K562 (cell line): ENCODE data around the gene STAT4. TPM values are rescaled to one million over a fixed set of nuclear protein-coding genes. Genes with fewer than 3 reads are reported as not detected.
A peak's percentile ranks its signal among the peaks of the same experiment; 100 is the strongest.

ENCODE experiments used
- ATAC-seq: fragments of 200-7000 bp; cut with Tn5 transposase; 3 replicates; pipeline ENCODE4 v1.9.1; 2020; ENCODE audit warnings: moderate library complexity
- BruUV-seq: library from RNA; stranded (reverse); fragments of 400-500 nt; replicated peaks from 2 replicates; lab custom pipeline; 2021; lab: Mats Ljungman, UMichigan
- CTCF ChIA-PET: fragments of 300-600 bp; formaldehyde crosslinking; extraction: SDS; loops from one replicate; lab custom pipeline; 2021; ENCODE audit warnings: low intra/inter-chr PET ratio; lab: Yijun Ruan, JAX
- POLR2A ChIA-PET: fragments of 300-600, 350-650 bp; sonication (Branson Sonifier 250); formaldehyde crosslinking; extraction: SDS; loops from one replicate; lab custom pipeline; 2021; ENCODE audit warnings: antibody characterized with exemption, inconsistent platforms; lab: Yijun Ruan, JAX
- DNase-seq, 4 experiments: peaks; one replicate each; pipeline versions ENCODE4 v3.0.0 to v3.0.0-alpha.2; 2011 to 2018; ENCODE audit warnings: low spot score in 3 of 4, mixed read lengths in 3 of 4; ENCODE audit errors: extremely low read depth in 1 of 4
- FAIRE-seq: peaks from 2 replicates; lab custom pipeline; 2011; peaks lifted over from hg19 to GRCh38; lab: Jason Lieb, UNC
- H2AFZ ChIP-seq: 2 replicates; pipeline ENCODE4 v1.6.0; 2011; ENCODE audit warnings: low read depth, low read length, control low read depth, inconsistent platforms
- H3K27ac ChIP-seq: fragments of 200-600 bp; 3 replicates; pipeline ENCODE4 v1.8.0; 2011; ENCODE audit warnings: low read depth, mild to moderate bottlenecking, control low read depth, inconsistent platforms, low read length, moderate library complexity, mixed read lengths; ENCODE audit errors: extremely low read depth
- H3K27me3 ChIP-seq, 2 experiments: fragments of 300-600 bp in 1 of 2; 2 replicates in 1 of 2; 3 replicates in 1 of 2; pipeline versions ENCODE4 v1.6.0 to v1.8.0; 2011; ENCODE audit warnings: inconsistent platforms in 2 of 2, low read length in 2 of 2, mild to moderate bottlenecking in 1 of 2, mixed read lengths in 1 of 2, moderate library complexity in 1 of 2; ENCODE audit not compliant: control insufficient read depth in 2 of 2, insufficient read depth in 2 of 2
- H3K36me3 ChIP-seq: fragments of 300-600 bp; 3 replicates; pipeline ENCODE4 v1.8.0; 2011; ENCODE audit warnings: mild to moderate bottlenecking, low read length, inconsistent platforms; ENCODE audit not compliant: control insufficient read depth, insufficient read depth
- H3K4me1 ChIP-seq, 2 experiments: fragments of 200-600 bp in 1 of 2; replicated peaks in 1 of 2; 2 replicates in 1 of 2; 3 replicates in 1 of 2; pipeline versions ENCODE4 v1.5.1 to v1.8.0; 2011; ENCODE audit warnings: inconsistent platforms in 2 of 2, low read length in 2 of 2, mild to moderate bottlenecking in 1 of 2, mixed read lengths in 1 of 2, moderate library complexity in 1 of 2; ENCODE audit not compliant: control insufficient read depth in 2 of 2, insufficient read depth in 2 of 2
- H3K4me2 ChIP-seq: 2 replicates; pipeline ENCODE4 v1.6.1; 2011; ENCODE audit warnings: low read length, control low read depth, inconsistent platforms, mixed read lengths; ENCODE audit not compliant: insufficient read depth
- H3K4me3 ChIP-seq: fragments of 200-600 bp; sonication (generic), shearing (Covaris generic); 2 replicates; pipeline ENCODE4 v1.5.1; 2016; ENCODE audit warnings: control low read depth, inconsistent platforms
- H3K79me2 ChIP-seq: fragments of 200-600 bp; 3 replicates; pipeline ENCODE4 v1.8.0; 2011; ENCODE audit warnings: low read length, inconsistent platforms; ENCODE audit not compliant: control insufficient read depth, insufficient read depth
- H3K9ac ChIP-seq, 2 experiments: 2 replicates each; pipeline versions ENCODE4 v1.6.0 to v1.6.1; 2011; ENCODE audit warnings: low read depth in 2 of 2, low read length in 2 of 2, control low read depth in 1 of 2, inconsistent platforms in 1 of 2, mild to moderate bottlenecking in 1 of 2, mixed read lengths in 1 of 2; ENCODE audit not compliant: insufficient read depth in 1 of 2
- H3K9me1 ChIP-seq: one replicate; pipeline ENCODE4 v1.6.0; 2011; ENCODE audit warnings: inconsistent platforms, mild to moderate bottlenecking, low read length, moderate library complexity; ENCODE audit not compliant: control insufficient read depth, insufficient read depth
- H3K9me3 ChIP-seq: replicated peaks from 2 replicates; pipeline ENCODE4 v1.5.1; 2011; ENCODE audit warnings: low read depth, low read length, inconsistent platforms; ENCODE audit not compliant: control insufficient read depth, insufficient read depth
- H4K20me1 ChIP-seq: replicated peaks from 2 replicates; pipeline ENCODE4 v1.6.1; 2011; ENCODE audit warnings: low read length, inconsistent platforms, mixed read lengths; ENCODE audit not compliant: control insufficient read depth, insufficient read depth
- BDP1 ChIP-seq: IDR thresholded peaks from 3 replicates; pipeline ENCODE4 v1.6.1; 2011; ENCODE audit not compliant: insufficient read length, insufficient read depth
- CHD4 ChIP-seq: fragments of 200-600 bp; sonication (generic); IDR thresholded peaks from 3 replicates; pipeline ENCODE4 v1.6.1; 2012; ENCODE audit warnings: low read depth, mild to moderate bottlenecking, mixed read lengths, low read length, inconsistent platforms; ENCODE audit not compliant: insufficient read depth, insufficient replicate concordance, poor library complexity, severe bottlenecking
- DIDO1 ChIP-seq: fragments of 450-650 bp; IDR thresholded peaks from 2 replicates; pipeline ENCODE4 v1.6.1; 2016; ENCODE audit warnings: low read depth, missing biosample characterization, missing genetic modification characterization
- EP300 ChIP-seq: IDR thresholded peaks from 2 replicates; pipeline ENCODE4 v1.6.1; 2012; ENCODE audit warnings: low read length, improper control_type of control experiment
- HLTF ChIP-seq: fragments of 450-650 bp; IDR thresholded peaks from 2 replicates; pipeline ENCODE4 v1.6.1; 2016
- HNRNPUL1 ChIP-seq: fragments of 200-400 bp; formaldehyde crosslinking; IDR thresholded peaks from 2 replicates; pipeline ENCODE4 v1.6.1; 2017; ENCODE audit warnings: low read length
- KDM1A ChIP-seq, 2 experiments: fragments of 450-650 bp; IDR thresholded peaks; 2 replicates each; pipeline ENCODE4 v1.6.1; 2016; ENCODE audit warnings: mild to moderate bottlenecking in 2 of 2
- NFE2L1 ChIP-seq: fragments of 450-650 bp; IDR thresholded peaks from 2 replicates; pipeline ENCODE4 v1.6.1; 2016; ENCODE audit warnings: missing genetic modification characterization, low read depth, mild to moderate bottlenecking, missing compliant biosample characterization, moderate library complexity, borderline replicate concordance
- RBM22 ChIP-seq: fragments of 200-400 bp; formaldehyde crosslinking; IDR thresholded peaks from 2 replicates; pipeline ENCODE4 v1.6.1; 2018; ENCODE audit warnings: low read length, low read depth; ENCODE audit not compliant: poor library complexity, severe bottlenecking
- ZBED1 ChIP-seq: IDR thresholded peaks from 2 replicates; pipeline ENCODE4 v1.6.1; 2014
- WGBS: fragments of 100-300 bp; shearing (Covaris generic); methylation state at CpG from one replicate; pipeline ENCODE4 v1.1.6; 2016; ENCODE audit warnings: low coverage, mixed read lengths; ENCODE audit not compliant: insufficient coverage; ENCODE audit errors: missing lambda C conversion rate; 5-methylcytosine and 5-hydroxymethylcytosine counted together
- in situ Hi-C: fragments of 300-500 bp; cut with MboI; formaldehyde crosslinking; loops from 4 replicates; pipeline ENCODE4 v1.15.0; 2018; ENCODE audit warnings: inconsistent platforms, mixed read lengths
- intact Hi-C: fragments of 100-400 bp; cut with micrococcal nuclease; formaldehyde crosslinking; loops from 2 replicates; pipeline ENCODE4 v1.14.2; 2022
- polyA plus RNA-seq, 8 experiments: library from polyadenylated mRNA; depleted of rRNA in 4 of 8; stranded (reverse) in 5 of 8; unstranded in 3 of 8; fragments of >200 nt; fragmentation: Nextera tagmentation in 2 of 8; fragmentation: Illumina TruSeq in 1 of 8; extraction: Ambion mirVana in 2 of 8; extraction: Trizol in 1 of 8; gene quantifications; 2 replicates each; pipeline versions ENCODE4 v1.2.1 to v1.2.3, GENCODE V29; 2011 to 2014; ENCODE audit warnings: inconsistent platforms in 1 of 8, missing spikeins in 1 of 8
- total RNA-seq, 7 experiments: library from RNA; depleted of rRNA in 6 of 7; stranded (reverse); fragments of >200 nt in 6 of 7; fragmentation: Illumina TruSeq in 2 of 7; extraction: Trizol in 2 of 7; gene quantifications; 2 replicates each; pipeline versions ENCODE4 v1.2.1 to v1.2.3, GENCODE V29; 2011 to 2021; ENCODE audit warnings: low replicate concordance in 1 of 7
- TF ChIP-seq, protein P1 (sequence below): fragments of 450-650 bp; formaldehyde crosslinking; conservative IDR thresholded peaks from 2 replicates; pipeline ENCODE4 v1.4.0; 2022; ENCODE audit warnings: mild to moderate bottlenecking, missing genetic modification characterization
- TF ChIP-seq, protein P2 (sequence below): fragments of 250-450 bp; sonication (Bioruptor Pico); IDR thresholded peaks from 2 replicates; pipeline ENCODE4 v1.5.0; 2021

STAT4 gene
- total and polyA plus RNA-seq, 9 of the 15 experiments (the other 6 are each of a cell fraction or from before 2014, with no cell fraction given), result 0.01 to 0.06 (median 0.03) TPM; not detected in 6

DNA sequence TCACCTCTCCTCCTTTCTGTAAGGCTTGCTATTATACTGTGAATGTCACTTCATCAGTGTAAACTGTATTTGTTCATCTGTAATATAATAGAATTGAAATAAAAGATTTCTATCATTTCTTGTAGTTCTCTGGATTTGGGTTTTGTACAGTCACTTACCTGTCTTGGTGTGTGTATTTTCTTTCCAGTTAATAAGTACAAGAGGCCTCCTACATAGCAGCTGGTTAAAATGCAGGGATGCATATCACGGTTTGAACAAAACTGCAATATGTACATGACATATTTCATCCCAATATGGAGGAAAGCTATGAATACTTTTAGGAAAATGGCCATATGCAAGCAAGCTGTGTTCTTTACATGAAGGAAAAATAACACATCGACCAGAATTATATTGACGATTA lies 131.4 kb downstream of the STAT4 start (continued):
- TF ChIP-seq, protein P1, sequence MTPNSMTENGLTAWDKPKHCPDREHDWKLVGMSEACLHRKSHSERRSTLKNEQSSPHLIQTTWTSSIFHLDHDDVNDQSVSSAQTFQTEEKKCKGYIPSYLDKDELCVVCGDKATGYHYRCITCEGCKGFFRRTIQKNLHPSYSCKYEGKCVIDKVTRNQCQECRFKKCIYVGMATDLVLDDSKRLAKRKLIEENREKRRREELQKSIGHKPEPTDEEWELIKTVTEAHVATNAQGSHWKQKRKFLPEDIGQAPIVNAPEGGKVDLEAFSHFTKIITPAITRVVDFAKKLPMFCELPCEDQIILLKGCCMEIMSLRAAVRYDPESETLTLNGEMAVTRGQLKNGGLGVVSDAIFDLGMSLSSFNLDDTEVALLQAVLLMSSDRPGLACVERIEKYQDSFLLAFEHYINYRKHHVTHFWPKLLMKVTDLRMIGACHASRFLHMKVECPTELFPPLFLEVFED (CRISPR knock-in tag), result no peak
- no peak for TF ChIP-seq BDP1
- TF ChIP-seq HLTF, result no peak
- TF ChIP-seq DIDO1 (tag), result no peak
- TF ChIP-seq RBM22, result no peak
- no peak for TF ChIP-seq EP300
- no peak for TF ChIP-seq ZBED1
- TF ChIP-seq, protein P2, sequence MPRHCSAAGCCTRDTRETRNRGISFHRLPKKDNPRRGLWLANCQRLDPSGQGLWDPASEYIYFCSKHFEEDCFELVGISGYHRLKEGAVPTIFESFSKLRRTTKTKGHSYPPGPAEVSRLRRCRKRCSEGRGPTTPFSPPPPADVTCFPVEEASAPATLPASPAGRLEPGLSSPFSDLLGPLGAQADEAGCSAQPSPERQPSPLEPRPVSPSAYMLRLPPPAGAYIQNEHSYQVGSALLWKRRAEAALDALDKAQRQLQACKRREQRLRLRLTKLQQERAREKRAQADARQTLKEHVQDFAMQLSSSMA, result no peak
- no peak for TF ChIP-seq HNRNPUL1
- TF ChIP-seq KDM1A (IDR thresholded peaks at IDR 0.05), result no peak

DNA sequence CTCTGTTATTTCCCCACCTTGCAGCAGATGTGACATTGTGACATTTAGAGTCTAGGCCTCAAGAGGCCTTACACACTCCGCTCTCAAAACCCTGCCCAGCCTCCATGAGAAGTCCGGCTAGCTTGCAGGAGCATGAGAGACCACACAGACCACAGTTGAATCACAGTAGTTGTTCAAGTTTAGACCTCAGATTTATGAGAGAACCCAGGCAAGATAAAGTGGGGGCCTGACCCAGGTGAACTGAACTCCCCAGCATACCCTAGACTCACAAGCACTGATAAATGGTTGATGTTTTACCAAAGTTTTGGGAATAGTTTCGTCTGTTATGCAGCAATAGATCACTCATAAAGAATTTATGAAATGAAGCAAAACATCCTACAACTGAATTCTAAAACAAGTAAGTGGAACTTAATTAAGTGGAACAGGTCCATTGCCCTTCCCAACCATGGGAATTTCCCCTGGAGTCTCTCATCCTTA lies 132.1 kb downstream of the STAT4 start:
- BruUV-seq, result no TSS peak
- ATAC-seq, result no peak
- H3K9me3 ChIP-seq, result no peaks in the 10 kb centered on the region
- H3K9ac ChIP-seq, result no peak overlapping the region
- H3K27me3 ChIP-seq, result no peaks in the 10 kb centered on the region
- intact Hi-C loops (no loop called here), in situ Hi-C loops (no loop called here)
- no peak for FAIRE-seq
- no peak overlapping the region for H3K4me2 ChIP-seq
- TF ChIP-seq KDM1A (IDR thresholded peaks at IDR 0.05) (peak; percentile 60 to 64; a peak in 3 of 4 replicates), CHD4 (no peak), NFE2L1 (no peak)
- no peak overlapping the region for H3K4me3 ChIP-seq
- H3K27ac ChIP-seq, result no peak overlapping the region
- H3K79me2 ChIP-seq, result peaks cover 20% of the 10 kb centered on the region
- DNase-seq, result no peak
- no peaks in the 10 kb centered on the region for H3K36me3 ChIP-seq
- 33% methylated on average over 2 of the region's 3 CpGs for WGBS
- no peaks in the 10 kb centered on the region for H4K20me1 ChIP-seq
- H3K4me1 ChIP-seq, result peaks cover 7 to 27% of the 10 kb centered on the region in 2 experiments; a peak in 4 of 5 replicates
- H3K9me1 ChIP-seq, result no peaks in the 10 kb centered on the region
- ChIA-PET POLR2A (no interaction called here), CTCF (no interaction called here)
- H2AFZ ChIP-seq, result peak overlapping the region; percentile 66
